ENCODE data around the gene MGAT5B. TPM values are rescaled to one million over a fixed set of nuclear protein-coding genes. Genes with fewer than 3 reads are reported as not detected.

MGAT5B gene
- total RNA-seq, 1 donor: 0.36 TPM

DNA sequence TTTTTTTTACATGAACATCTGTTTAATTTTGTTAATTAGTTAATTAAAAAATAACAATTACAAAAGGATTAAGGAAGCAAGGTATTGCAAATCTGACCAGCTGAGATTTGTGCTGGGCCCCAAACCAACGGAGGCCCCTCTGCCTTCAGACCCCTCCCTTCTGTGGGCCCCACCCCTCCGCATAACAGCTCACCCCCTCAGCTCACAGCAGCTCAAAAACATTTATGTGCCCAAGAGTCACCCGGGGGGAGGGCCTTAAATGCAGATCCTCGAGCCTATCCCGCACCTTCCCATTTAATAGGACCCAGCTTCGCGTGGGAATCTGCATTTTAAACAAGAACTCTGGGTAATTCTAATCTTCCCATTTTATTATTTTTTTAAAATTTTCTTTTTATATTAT lies 75.0 kb downstream of the MGAT5B start:
- H3K27ac ChIP-seq (ENCODE audit: low read depth, low read length): no peak overlapping the region
- H3K36me3 ChIP-seq (ENCODE audit: insufficient read depth, low read length): no peaks in the 10 kb centered on the region
- no peaks in the 10 kb centered on the region for H3K4me1 ChIP-seq (ENCODE audit: insufficient read depth, low read length)
- H3K27me3 ChIP-seq (ENCODE audit: insufficient read depth, low read length): no peaks in the 10 kb centered on the region
- H3K4me3 ChIP-seq (ENCODE audit: insufficient read depth, low read length): no peak overlapping the region
- no peaks in the 10 kb centered on the region for H3K9me3 ChIP-seq (ENCODE audit: low read depth, low read length)
- TF ChIP-seq, protein P1, sequence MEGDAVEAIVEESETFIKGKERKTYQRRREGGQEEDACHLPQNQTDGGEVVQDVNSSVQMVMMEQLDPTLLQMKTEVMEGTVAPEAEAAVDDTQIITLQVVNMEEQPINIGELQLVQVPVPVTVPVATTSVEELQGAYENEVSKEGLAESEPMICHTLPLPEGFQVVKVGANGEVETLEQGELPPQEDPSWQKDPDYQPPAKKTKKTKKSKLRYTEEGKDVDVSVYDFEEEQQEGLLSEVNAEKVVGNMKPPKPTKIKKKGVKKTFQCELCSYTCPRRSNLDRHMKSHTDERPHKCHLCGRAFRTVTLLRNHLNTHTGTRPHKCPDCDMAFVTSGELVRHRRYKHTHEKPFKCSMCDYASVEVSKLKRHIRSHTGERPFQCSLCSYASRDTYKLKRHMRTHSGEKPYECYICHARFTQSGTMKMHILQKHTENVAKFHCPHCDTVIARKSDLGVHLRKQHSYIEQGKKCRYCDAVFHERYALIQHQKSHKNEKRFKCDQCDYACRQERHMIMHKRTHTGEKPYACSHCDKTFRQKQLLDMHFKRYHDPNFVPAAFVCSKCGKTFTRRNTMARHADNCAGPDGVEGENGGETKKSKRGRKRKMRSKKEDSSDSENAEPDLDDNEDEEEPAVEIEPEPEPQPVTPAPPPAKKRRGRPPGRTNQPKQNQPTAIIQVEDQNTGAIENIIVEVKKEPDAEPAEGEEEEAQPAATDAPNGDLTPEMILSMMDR (IDR thresholded peaks at IDR 0.05; ENCODE audit: extremely low read depth, low read depth, low read length): no peak
- no peak overlapping the region for H2AFZ ChIP-seq (ENCODE audit: low read length)
- no peaks in the 10 kb centered on the region for H3K79me2 ChIP-seq (ENCODE audit: insufficient read depth, low read length)
- H4K20me1 ChIP-seq (ENCODE audit: insufficient read depth, low read length): no peaks in the 10 kb centered on the region
- H3K4me2 ChIP-seq (ENCODE audit: insufficient read depth, low read length): no peak overlapping the region
- DNase-seq (ENCODE audit: insufficient read length, low spot score, missing footprints): no peak

DNA sequence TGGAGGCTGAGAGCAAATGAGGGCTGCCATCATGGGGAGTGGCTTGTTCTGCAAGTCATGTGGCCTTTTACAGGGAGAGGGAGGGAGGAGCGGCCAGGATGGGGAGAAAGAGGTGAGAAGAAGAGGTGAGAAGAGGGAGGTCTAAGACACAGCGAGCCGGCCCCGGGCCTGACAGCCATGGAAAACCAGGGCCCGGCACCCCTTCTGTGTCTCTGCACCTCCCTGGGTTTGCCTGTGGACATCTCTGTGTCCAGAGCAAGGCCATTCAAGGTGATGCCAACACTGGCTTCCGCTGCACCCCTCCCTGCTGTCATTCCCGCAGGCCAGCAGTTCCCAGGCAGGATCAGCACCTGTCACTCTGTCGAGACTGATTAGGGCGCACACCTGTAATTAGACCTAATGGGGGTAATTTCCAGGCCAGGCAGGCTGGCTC lies 75.6 kb downstream of the MGAT5B start:
- TF ChIP-seq, protein P1 (IDR thresholded peaks at IDR 0.05; ENCODE audit: extremely low read depth, low read depth, low read length): no peak
- Histone ChIP-seq H2AFZ (ENCODE audit: low read length) (no peak overlapping the region), H3K27me3 (ENCODE audit: insufficient read depth, low read length) (no peaks in the 10 kb centered on the region), H3K9me3 (ENCODE audit: low read depth, low read length) (no peaks in the 10 kb centered on the region), H4K20me1 (ENCODE audit: insufficient read depth, low read length) (no peaks in the 10 kb centered on the region), H3K4me3 (ENCODE audit: insufficient read depth, low read length) (no peak overlapping the region), H3K4me2 (ENCODE audit: insufficient read depth, low read length) (no peak overlapping the region), H3K27ac (ENCODE audit: low read depth, low read length) (no peak overlapping the region), H3K36me3 (ENCODE audit: insufficient read depth, low read length) (no peaks in the 10 kb centered on the region), H3K4me1 (ENCODE audit: insufficient read depth, low read length) (no peaks in the 10 kb centered on the region), H3K79me2 (ENCODE audit: insufficient read depth, low read length) (no peaks in the 10 kb centered on the region)
- DNase-seq (ENCODE audit: insufficient read length, low spot score, missing footprints): no peak

DNA sequence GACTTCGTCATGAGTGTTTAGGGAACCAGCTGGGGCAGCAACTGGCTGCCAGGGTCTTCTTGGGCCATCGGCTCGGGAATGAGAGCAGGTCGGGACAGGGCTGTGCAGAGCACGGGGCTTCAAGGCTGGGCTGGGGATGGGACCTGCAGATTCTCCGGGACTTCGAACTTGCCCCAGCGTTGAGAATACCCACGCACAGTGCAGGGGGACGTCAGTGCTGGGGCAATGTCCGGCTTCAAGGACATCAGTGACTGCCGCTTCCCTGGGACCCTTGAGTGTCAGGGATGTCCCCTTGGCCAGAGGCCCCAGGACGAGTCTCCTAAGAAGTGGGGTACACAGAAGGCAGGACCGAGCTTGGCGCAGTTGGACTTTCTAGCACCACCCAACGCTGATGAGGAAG lies 76.3 kb downstream of the MGAT5B start:
- Histone ChIP-seq H3K4me2 (ENCODE audit: insufficient read depth, low read length) (no peak overlapping the region), H3K36me3 (ENCODE audit: insufficient read depth, low read length) (no peaks in the 10 kb centered on the region), H3K9me3 (ENCODE audit: low read depth, low read length) (no peaks in the 10 kb centered on the region), H3K27ac (ENCODE audit: low read depth, low read length) (no peak overlapping the region), H3K27me3 (ENCODE audit: insufficient read depth, low read length) (no peaks in the 10 kb centered on the region), H3K79me2 (ENCODE audit: insufficient read depth, low read length) (no peaks in the 10 kb centered on the region), H3K4me1 (ENCODE audit: insufficient read depth, low read length) (no peaks in the 10 kb centered on the region), H2AFZ (ENCODE audit: low read length) (no peak overlapping the region), H3K4me3 (ENCODE audit: insufficient read depth, low read length) (no peak overlapping the region), H4K20me1 (ENCODE audit: insufficient read depth, low read length) (no peaks in the 10 kb centered on the region)
- no peak for DNase-seq (ENCODE audit: insufficient read length, low spot score, missing footprints)
- TF ChIP-seq, protein P1 (IDR thresholded peaks at IDR 0.05; ENCODE audit: extremely low read depth, low read depth, low read length): no peak

DNA sequence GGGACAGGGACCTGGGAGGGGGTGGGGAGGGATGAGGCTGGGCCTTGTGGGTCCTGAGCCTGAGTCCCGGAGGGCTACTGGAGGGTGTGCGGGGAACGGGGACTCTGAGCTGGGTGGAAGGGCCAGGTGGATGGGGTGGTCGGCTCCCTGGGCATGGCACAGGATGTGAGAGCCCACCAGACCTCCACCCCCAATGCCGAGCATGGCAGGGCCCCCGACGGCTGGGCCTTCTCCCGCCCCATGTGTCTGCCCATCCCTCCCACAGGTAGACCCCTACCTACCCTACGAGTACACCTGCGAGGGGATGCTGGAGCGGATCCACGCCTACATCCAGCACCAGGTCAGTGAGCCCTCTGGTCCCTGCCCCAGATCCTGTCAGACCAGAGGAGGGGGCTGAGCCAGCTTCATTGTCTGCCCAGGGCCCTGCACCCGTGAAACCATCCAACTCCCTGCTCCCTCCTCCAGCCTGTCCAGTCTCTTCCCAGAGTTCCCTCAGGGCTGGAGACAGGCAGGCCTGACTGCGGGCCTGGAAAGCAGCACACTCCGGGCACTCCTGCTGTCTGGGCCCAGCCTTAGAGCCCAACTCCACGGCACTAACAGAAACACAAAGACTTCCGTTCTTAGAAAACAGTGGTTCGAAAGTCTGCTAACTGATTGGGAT lies 78.0 kb downstream of the MGAT5B start:
- H3K36me3 ChIP-seq (ENCODE audit: insufficient read depth, low read length): no peaks in the 10 kb centered on the region
- no peak overlapping the region for H3K4me3 ChIP-seq (ENCODE audit: insufficient read depth, low read length)
- H2AFZ ChIP-seq (ENCODE audit: low read length): no peak overlapping the region
- no peaks in the 10 kb centered on the region for H3K4me1 ChIP-seq (ENCODE audit: insufficient read depth, low read length)
- no peak overlapping the region for H3K4me2 ChIP-seq (ENCODE audit: insufficient read depth, low read length)
- no peaks in the 10 kb centered on the region for H4K20me1 ChIP-seq (ENCODE audit: insufficient read depth, low read length)
- TF ChIP-seq, protein P1 (IDR thresholded peaks at IDR 0.05; ENCODE audit: extremely low read depth, low read depth, low read length): no peak
- H3K27me3 ChIP-seq (ENCODE audit: insufficient read depth, low read length): no peaks in the 10 kb centered on the region
- H3K27ac ChIP-seq (ENCODE audit: low read depth, low read length): no peak overlapping the region
- H3K79me2 ChIP-seq (ENCODE audit: insufficient read depth, low read length): no peaks in the 10 kb centered on the region
- no peak for DNase-seq (ENCODE audit: insufficient read length, low spot score, missing footprints)
- no peaks in the 10 kb centered on the region for H3K9me3 ChIP-seq (ENCODE audit: low read depth, low read length)

Data from osteoblast (primary cell).